K562 (cell line): ENCODE measurements around the gene ZFAND2A. TPM values are rescaled to one million over a fixed set of nuclear protein-coding genes. Genes with fewer than 3 reads are reported as not detected.

Experiments used
- ATAC-seq: fragments of 200-7000 bp; cut with Tn5 transposase; 3 replicates; pipeline ENCODE4 v1.9.1; 2020; ENCODE audit warnings: moderate library complexity
- BruUV-seq: library from RNA; stranded (reverse); fragments of 400-500 nt; replicated peaks from 2 replicates; lab custom pipeline; 2021; lab: Mats Ljungman, UMichigan
- CTCF ChIA-PET: fragments of 300-600 bp; formaldehyde crosslinking; extraction: SDS; loops from one replicate; lab custom pipeline; 2021; ENCODE audit warnings: low intra/inter-chr PET ratio; lab: Yijun Ruan, JAX
- POLR2A ChIA-PET: fragments of 300-600, 350-650 bp; sonication (Branson Sonifier 250); formaldehyde crosslinking; extraction: SDS; loops from one replicate; lab custom pipeline; 2021; ENCODE audit warnings: antibody characterized with exemption, inconsistent platforms; lab: Yijun Ruan, JAX
- DNase-seq, 4 experiments: peaks; one replicate each; pipeline versions ENCODE4 v3.0.0 to v3.0.0-alpha.2; 2011 to 2018; ENCODE audit warnings: low spot score in 3 of 4, mixed read lengths in 3 of 4; ENCODE audit errors: extremely low read depth in 1 of 4
- FAIRE-seq: peaks from 2 replicates; lab custom pipeline; 2011; peaks lifted over from hg19 to GRCh38; lab: Jason Lieb, UNC
- H2AFZ ChIP-seq: 2 replicates; pipeline ENCODE4 v1.6.0; 2011; ENCODE audit warnings: low read depth, low read length, control low read depth, inconsistent platforms
- H3K27ac ChIP-seq: fragments of 200-600 bp; 3 replicates; pipeline ENCODE4 v1.8.0; 2011; ENCODE audit warnings: low read depth, mild to moderate bottlenecking, control low read depth, inconsistent platforms, low read length, moderate library complexity, mixed read lengths; ENCODE audit errors: extremely low read depth
- H3K27me3 ChIP-seq, 2 experiments: fragments of 300-600 bp in 1 of 2; 2 replicates in 1 of 2; 3 replicates in 1 of 2; pipeline versions ENCODE4 v1.6.0 to v1.8.0; 2011; ENCODE audit warnings: inconsistent platforms in 2 of 2, low read length in 2 of 2, mild to moderate bottlenecking in 1 of 2, mixed read lengths in 1 of 2, moderate library complexity in 1 of 2; ENCODE audit not compliant: control insufficient read depth in 2 of 2, insufficient read depth in 2 of 2
- H3K36me3 ChIP-seq: fragments of 300-600 bp; 3 replicates; pipeline ENCODE4 v1.8.0; 2011; ENCODE audit warnings: mild to moderate bottlenecking, low read length, inconsistent platforms; ENCODE audit not compliant: control insufficient read depth, insufficient read depth
- H3K4me1 ChIP-seq, 2 experiments: fragments of 200-600 bp in 1 of 2; replicated peaks in 1 of 2; 2 replicates in 1 of 2; 3 replicates in 1 of 2; pipeline versions ENCODE4 v1.5.1 to v1.8.0; 2011; ENCODE audit warnings: inconsistent platforms in 2 of 2, low read length in 2 of 2, mild to moderate bottlenecking in 1 of 2, mixed read lengths in 1 of 2, moderate library complexity in 1 of 2; ENCODE audit not compliant: control insufficient read depth in 2 of 2, insufficient read depth in 2 of 2
- H3K4me2 ChIP-seq: 2 replicates; pipeline ENCODE4 v1.6.1; 2011; ENCODE audit warnings: low read length, control low read depth, inconsistent platforms, mixed read lengths; ENCODE audit not compliant: insufficient read depth
- H3K4me3 ChIP-seq: fragments of 200-600 bp; sonication (generic), shearing (Covaris generic); 2 replicates; pipeline ENCODE4 v1.5.1; 2016; ENCODE audit warnings: control low read depth, inconsistent platforms
- H3K79me2 ChIP-seq: fragments of 200-600 bp; 3 replicates; pipeline ENCODE4 v1.8.0; 2011; ENCODE audit warnings: low read length, inconsistent platforms; ENCODE audit not compliant: control insufficient read depth, insufficient read depth
- H3K9ac ChIP-seq, 2 experiments: 2 replicates each; pipeline versions ENCODE4 v1.6.0 to v1.6.1; 2011; ENCODE audit warnings: low read depth in 2 of 2, low read length in 2 of 2, control low read depth in 1 of 2, inconsistent platforms in 1 of 2, mild to moderate bottlenecking in 1 of 2, mixed read lengths in 1 of 2; ENCODE audit not compliant: insufficient read depth in 1 of 2
- H3K9me1 ChIP-seq: one replicate; pipeline ENCODE4 v1.6.0; 2011; ENCODE audit warnings: inconsistent platforms, mild to moderate bottlenecking, low read length, moderate library complexity; ENCODE audit not compliant: control insufficient read depth, insufficient read depth
- H3K9me3 ChIP-seq: replicated peaks from 2 replicates; pipeline ENCODE4 v1.5.1; 2011; ENCODE audit warnings: low read depth, low read length, inconsistent platforms; ENCODE audit not compliant: control insufficient read depth, insufficient read depth
- H4K20me1 ChIP-seq: replicated peaks from 2 replicates; pipeline ENCODE4 v1.6.1; 2011; ENCODE audit warnings: low read length, inconsistent platforms, mixed read lengths; ENCODE audit not compliant: control insufficient read depth, insufficient read depth
- ATF7 ChIP-seq: fragments of 450-650 bp; IDR thresholded peaks from 2 replicates; pipeline ENCODE4 v1.7.1; 2014; ENCODE audit warnings: mild to moderate bottlenecking, moderate library complexity
- HDAC3 ChIP-seq: fragments of 450-650 bp; IDR thresholded peaks from 2 replicates; pipeline ENCODE4 v1.6.1; 2018; ENCODE audit warnings: borderline replicate concordance, mild to moderate bottlenecking, moderate library complexity; ENCODE audit not compliant: partially characterized antibody
- HNRNPUL1 ChIP-seq: fragments of 200-400 bp; formaldehyde crosslinking; IDR thresholded peaks from 2 replicates; pipeline ENCODE4 v1.6.1; 2017; ENCODE audit warnings: low read length
- MITF ChIP-seq: IDR thresholded peaks from 2 replicates; pipeline ENCODE4 v1.6.1; 2014; ENCODE audit warnings: antibody characterized with exemption
- NKRF ChIP-seq: fragments of 450-650 bp; IDR thresholded peaks from 2 replicates; pipeline ENCODE4 v1.6.1; 2016; ENCODE audit warnings: borderline replicate concordance
- TEAD2 ChIP-seq: fragments of 450-650 bp; IDR thresholded peaks from 2 replicates; pipeline ENCODE4 v1.6.1; 2016; ENCODE audit warnings: missing genetic modification characterization, control low read depth, missing compliant biosample characterization
- ZC3H11A ChIP-seq: IDR thresholded peaks from 2 replicates; pipeline ENCODE4 v1.6.1; 2012; ENCODE audit warnings: low read depth, low read length, improper control_type of control experiment
- WGBS: fragments of 100-300 bp; shearing (Covaris generic); methylation state at CpG from one replicate; pipeline ENCODE4 v1.1.6; 2016; ENCODE audit warnings: low coverage, mixed read lengths; ENCODE audit not compliant: insufficient coverage; ENCODE audit errors: missing lambda C conversion rate; 5-methylcytosine and 5-hydroxymethylcytosine counted together
- in situ Hi-C: fragments of 300-500 bp; cut with MboI; formaldehyde crosslinking; loops from 4 replicates; pipeline ENCODE4 v1.15.0; 2018; ENCODE audit warnings: inconsistent platforms, mixed read lengths
- intact Hi-C: fragments of 100-400 bp; cut with micrococcal nuclease; formaldehyde crosslinking; loops from 2 replicates; pipeline ENCODE4 v1.14.2; 2022
- polyA plus RNA-seq, 8 experiments: library from polyadenylated mRNA; depleted of rRNA in 4 of 8; stranded (reverse) in 5 of 8; unstranded in 3 of 8; fragments of >200 nt; fragmentation: Nextera tagmentation in 2 of 8; fragmentation: Illumina TruSeq in 1 of 8; extraction: Ambion mirVana in 2 of 8; extraction: Trizol in 1 of 8; gene quantifications; 2 replicates each; pipeline versions ENCODE4 v1.2.1 to v1.2.3, GENCODE V29; 2011 to 2014; ENCODE audit warnings: inconsistent platforms in 1 of 8, missing spikeins in 1 of 8
- total RNA-seq, 7 experiments: library from RNA; depleted of rRNA in 6 of 7; stranded (reverse); fragments of >200 nt in 6 of 7; fragmentation: Illumina TruSeq in 2 of 7; extraction: Trizol in 2 of 7; gene quantifications; 2 replicates each; pipeline versions ENCODE4 v1.2.1 to v1.2.3, GENCODE V29; 2011 to 2021; ENCODE audit warnings: low replicate concordance in 1 of 7

ZFAND2A gene
- total and polyA plus RNA-seq, 9 of the 15 experiments (the other 6 are each of a cell fraction or from before 2014, with no cell fraction given), result 16.8 to 56.8 (median 26.1) TPM

- intact Hi-C loops, result loop anchor here (10.0 kb wide), 1 partner anchor 848 kb away; no protein-coding TSS in a partner anchor
- 62% methylated on average over 24 of the region's 27 CpGs for WGBS
- POLR2A ChIA-PET, result interaction anchor here (0.6 kb wide), 1 partner anchor 17 kb away, joined by 3 read pairs; no protein-coding TSS in a partner anchor
- TF ChIP-seq NKRF, result no peak
- no peak for TF ChIP-seq ZC3H11A
- no peak for TF ChIP-seq TEAD2
- no peak for TF ChIP-seq HNRNPUL1
- TF ChIP-seq MITF, result no peak
- TF ChIP-seq ATF7, result no peak
- no peak for TF ChIP-seq HDAC3
Measured at GRCh38 chr7:1172666-1173523, 12.9 kb upstream of the ZFAND2A start.

More at GRCh38 chr7:1172666-1173523, 12.9 kb upstream of the ZFAND2A start:
- no peak overlapping the region for H3K4me3 ChIP-seq
- no peak overlapping the region for H3K27ac ChIP-seq
- H2AFZ ChIP-seq, result no peak overlapping the region
- H3K9ac ChIP-seq, result no peak overlapping the region; a peak in 1 of 4 replicates
- no peaks in the 10 kb centered on the region for H3K36me3 ChIP-seq
- H3K79me2 ChIP-seq, result peaks cover 5% of the 10 kb centered on the region; the same call in 1 of the 3 replicates
- no TSS peak for BruUV-seq
- FAIRE-seq (no peak), DNase-seq (no peak), ATAC-seq (no peak)
- CTCF ChIA-PET, result no interaction called here
- H3K9me3 ChIP-seq, result peaks cover under 1% of the 10 kb centered on the region; the same call in 1 of the 2 replicates
- H3K4me2 ChIP-seq, result no peak overlapping the region
- H3K27me3 ChIP-seq, result no peaks in the 10 kb centered on the region
- H3K4me1 ChIP-seq, result peaks cover 11 to 39% of the 10 kb centered on the region in 2 experiments
- no peaks in the 10 kb centered on the region for H3K9me1 ChIP-seq
- H4K20me1 ChIP-seq, result no peaks in the 10 kb centered on the region
- in situ Hi-C loops, result loop anchor here (25.0 kb wide), 1 partner anchor 186 kb away; the partner anchor contains the start of genes COX19 and CYP2W1
